Neural progenitor cell (in vitro differentiated cells): ENCODE results near the gene IL7R.

Experiments
- EZH2 ChIP-seq: fragments of 200-600 bp; sonication (generic); IDR thresholded peaks from 2 replicates; pipeline ENCODE4 v1.6.1; 2017; ENCODE audit warnings: antibody characterized with exemption, mild to moderate bottlenecking, moderate library complexity
- EZH2phosphoT487 ChIP-seq: fragments of 200-600 bp; sonication (generic); IDR thresholded peaks from 2 replicates; pipeline ENCODE4 v1.6.1; 2017; ENCODE audit warnings: antibody characterized with exemption
- TF ChIP-seq, protein P1 (sequence below): fragments of 200-600 bp; sonication (generic); IDR thresholded peaks from 2 replicates; pipeline ENCODE4 v1.5.1; 2017; ENCODE audit warnings: antibody characterized with exemption, mild to moderate bottlenecking

DNA sequence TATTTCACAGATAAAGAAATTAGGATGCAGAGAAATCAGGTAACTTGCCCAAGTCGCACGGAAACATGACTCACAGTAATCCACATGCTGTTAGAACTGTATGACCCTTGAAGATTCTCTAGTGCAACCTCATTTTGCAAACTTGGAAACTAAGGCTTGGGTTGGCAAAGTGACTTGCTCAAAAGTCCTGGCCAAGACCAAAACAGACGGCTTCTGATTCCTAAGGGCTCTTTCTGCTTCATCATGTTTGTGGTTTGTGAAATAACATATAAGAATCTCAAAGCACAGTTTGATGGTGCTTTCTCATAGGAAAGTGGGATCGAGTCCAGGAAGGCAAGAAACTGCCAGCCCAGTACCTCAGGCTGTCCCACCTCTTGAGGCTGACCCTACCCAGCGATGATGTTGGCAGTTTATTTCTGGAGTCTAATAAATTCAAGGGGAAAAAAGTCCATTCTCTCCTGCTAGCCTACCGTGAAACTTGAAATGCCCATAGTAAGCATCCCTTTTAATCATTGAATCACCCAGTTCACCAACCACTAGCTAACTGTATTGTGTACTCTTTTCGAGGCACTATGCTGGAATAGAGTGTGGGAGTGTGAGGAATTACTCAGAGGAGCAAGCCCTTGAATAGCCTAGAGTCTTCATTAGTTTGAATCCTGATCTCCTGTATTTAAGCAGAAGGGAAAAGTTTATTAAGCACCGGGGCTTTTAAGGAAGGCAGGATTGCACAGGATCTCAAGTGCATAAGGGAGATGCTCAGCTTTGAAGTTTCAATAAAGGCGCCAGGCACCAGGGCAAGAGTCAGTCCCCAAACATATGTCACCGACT is 67.6 kb downstream of the IL7R start:
- TF ChIP-seq, protein P1, sequence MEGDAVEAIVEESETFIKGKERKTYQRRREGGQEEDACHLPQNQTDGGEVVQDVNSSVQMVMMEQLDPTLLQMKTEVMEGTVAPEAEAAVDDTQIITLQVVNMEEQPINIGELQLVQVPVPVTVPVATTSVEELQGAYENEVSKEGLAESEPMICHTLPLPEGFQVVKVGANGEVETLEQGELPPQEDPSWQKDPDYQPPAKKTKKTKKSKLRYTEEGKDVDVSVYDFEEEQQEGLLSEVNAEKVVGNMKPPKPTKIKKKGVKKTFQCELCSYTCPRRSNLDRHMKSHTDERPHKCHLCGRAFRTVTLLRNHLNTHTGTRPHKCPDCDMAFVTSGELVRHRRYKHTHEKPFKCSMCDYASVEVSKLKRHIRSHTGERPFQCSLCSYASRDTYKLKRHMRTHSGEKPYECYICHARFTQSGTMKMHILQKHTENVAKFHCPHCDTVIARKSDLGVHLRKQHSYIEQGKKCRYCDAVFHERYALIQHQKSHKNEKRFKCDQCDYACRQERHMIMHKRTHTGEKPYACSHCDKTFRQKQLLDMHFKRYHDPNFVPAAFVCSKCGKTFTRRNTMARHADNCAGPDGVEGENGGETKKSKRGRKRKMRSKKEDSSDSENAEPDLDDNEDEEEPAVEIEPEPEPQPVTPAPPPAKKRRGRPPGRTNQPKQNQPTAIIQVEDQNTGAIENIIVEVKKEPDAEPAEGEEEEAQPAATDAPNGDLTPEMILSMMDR, result no peak
- TF ChIP-seq EZH2 (no peak), EZH2phosphoT487 (no peak)
